NCI-H128 (cell line): ENCODE data around the gene HTD2.
"Not testable (repeated sequence)": the region's sequence is repeated elsewhere in the genome, so short reads cannot be mapped to it uniquely, and the experiment has no call there.

Experiments used
- DNase-seq: peaks from one replicate; lab custom pipeline; 2025; ENCODE audit not compliant: unreplicated experiment; lab: John Stamatoyannopoulos, UW

The HTD2 gene

DNA sequence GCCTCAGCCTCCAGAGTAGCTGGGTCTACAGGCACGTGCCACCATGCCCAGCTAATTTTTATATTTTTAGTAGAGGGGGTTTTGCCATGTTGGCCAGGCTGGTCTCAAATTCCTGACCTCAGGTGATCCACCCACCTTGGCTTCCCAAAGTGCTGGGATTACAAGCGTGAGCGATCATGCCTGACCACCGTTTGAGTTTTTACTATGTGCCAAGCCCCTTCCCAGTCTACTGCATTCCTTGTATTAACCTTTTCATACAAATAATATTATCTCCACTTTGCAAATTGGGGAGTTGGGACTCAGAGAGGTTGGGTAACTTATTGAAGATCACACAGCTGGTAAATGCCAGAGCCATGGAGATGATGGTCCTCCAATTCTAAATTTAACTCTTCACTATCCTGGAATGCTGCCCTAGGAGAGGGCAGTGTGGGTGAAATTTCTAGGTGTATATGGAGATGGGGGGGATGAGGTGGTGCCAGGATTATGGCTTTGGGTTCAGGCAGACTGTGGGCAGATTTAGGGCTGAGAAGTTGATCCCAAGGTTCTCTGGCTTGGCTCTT, 25.4 kb downstream of the HTD2 start:
- DNase-seq = no peak

DNA sequence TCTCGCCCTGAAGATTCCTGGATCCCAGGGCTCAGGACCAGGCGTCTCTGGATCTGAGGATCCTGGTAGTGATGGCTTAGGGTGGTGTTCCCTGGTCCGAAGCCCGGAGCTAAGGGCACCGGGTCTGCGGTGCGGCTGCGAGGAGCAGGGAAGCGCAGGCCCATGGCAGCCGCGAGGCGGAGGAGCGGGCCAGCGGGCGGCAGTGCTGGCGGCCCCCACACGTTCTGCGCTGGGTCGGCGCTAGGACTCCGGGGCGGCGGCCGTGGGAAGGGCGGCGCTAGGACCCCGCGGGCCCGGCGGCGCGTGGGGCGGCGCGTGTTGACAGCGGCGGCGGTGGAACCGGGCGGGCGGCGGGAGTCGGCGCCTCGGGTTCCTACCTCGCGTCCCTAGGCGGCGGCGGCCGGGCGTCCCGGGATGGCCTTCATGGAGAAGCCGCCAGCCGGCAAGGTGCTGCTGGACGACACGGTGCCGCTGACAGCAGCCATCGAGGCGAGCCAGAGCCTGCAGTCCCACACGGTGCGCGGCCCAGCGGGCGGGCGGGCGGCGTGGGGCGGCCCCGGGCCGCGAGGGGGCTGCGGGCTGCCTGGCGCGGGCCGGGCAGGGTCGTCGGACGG, 26.4 kb downstream of the HTD2 start, which contains the start of gene PXK:
TSS of gene PXK (plus strand) at position 318 of the 614 bp plus-strand sequence. CDS start at position 415, 97 bp downstream.
- DNase-seq = no peak

DNA sequence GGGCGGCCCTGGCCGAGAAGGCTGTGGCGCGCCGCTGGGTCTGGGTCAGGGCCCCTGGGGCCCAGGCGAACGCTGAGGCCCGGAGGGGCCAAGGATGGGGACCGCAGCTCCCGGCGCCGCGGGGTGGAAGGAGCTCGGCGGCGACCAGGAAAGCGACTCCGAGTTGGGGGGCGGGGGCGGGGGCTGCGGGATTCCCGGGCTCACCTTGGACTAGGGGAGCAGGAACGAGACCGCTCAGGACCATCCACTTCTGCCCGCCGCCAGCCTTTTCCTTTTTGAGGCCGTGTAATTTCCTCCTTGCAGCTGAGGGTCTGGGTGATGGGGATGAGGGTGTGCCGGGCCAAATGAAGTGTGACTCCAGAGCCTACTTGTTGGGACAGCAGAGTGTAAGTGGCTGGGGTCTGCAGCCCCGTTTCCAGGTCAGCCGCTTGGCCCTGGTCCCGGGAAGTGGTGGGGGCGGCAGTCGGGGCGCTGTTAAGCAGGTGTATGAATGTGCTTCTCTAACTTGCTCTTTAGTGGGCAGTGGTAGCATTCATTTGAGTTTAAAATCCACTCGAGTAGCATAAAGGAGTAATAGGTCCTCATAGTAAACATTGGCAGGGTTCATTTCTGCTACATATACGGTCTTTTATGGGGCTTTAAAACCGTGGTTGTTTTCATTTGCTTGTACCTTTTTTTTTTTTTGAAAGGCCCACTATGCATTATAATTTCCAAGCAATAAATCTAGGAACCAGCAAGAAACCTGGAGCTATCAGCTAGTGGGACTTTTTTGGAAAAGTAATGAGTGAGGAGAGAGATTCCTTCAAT, 27.1 kb downstream of the HTD2 start:
- no peak for DNase-seq

DNA sequence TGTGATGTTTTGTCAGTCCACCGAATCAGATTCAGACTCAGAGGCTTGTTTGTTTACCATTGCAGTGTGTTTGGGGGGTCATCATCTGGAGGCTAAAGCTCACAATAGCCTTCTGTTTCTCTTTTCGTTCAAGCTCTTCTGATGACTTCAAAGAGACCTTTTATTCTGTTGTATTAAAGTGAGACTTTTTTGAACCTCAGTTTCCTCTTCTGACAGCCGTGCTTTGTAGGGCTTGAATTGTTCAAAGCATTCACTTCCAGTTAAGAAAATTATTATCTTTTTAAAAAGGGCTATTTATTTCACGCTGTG, 27.6 kb downstream of the HTD2 start:
- DNase-seq = no peak

DNA sequence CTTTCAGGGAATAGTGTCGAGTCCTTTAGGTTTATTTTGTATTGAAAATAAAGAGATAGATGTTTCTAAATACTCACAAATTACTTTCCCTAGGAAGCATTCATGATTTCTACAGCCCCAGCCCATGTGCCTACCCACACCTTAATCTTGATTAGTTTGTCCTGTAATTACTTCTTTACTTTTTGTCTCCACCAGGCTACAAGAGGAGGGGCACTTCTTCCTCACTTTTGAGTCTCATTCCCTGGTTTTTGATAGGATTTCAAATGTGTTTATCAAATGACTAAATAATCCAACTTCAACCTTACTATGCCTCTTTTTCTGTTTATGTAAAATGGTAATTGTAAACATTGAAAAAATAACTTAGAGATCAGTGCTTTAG, 28.2 kb downstream of the HTD2 start:
- no peak for DNase-seq

DNA sequence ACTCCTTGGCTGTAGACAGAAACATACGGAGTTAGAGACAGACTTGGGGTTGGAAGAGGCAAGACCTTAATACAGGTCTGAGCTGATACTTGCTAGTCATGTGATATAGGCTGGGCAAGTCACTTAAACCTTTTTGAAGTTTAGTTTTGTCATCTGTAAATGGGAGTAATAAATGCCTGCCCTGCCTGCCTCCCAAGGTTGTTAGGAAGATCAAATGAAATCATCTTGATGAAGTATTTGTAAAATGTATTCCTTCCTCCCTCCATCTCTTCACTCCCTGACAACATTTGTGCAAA, 29.3 kb downstream of the HTD2 start:
- no peak for DNase-seq

DNA sequence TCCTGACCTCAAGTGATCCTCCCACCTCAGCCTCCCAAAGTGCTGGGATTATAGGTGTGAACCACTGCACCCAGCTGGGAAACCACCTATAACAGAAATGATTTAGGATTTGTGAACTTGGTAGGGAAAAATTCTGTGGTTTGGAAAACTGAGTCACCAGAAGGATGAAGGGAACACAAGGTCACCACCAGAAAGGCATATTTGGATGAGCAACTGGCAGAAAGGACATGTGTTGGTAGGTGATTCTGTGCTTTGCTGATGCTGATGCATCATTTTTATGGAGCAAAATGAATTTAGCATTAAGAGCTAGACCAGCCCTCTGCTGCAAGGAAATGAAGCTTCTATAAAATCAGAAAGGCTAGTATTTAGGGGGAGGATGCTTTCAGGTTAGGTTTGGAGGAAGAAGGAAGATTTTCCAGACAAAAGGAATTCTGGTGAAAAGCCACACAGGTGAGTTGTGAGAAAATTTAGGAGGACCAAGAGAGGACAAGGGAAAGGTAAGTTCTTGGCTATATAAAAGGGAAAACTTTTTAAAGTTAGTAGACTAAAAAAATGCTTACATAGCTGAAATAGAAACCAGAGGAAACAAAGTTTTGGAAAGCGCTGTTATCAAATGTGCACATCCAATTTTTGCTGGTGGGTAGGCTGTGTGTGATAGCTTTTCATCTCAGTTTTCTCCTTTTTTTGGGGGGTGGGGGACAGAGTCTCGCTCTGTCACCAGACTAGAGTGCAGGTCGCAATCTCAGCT, 30.0 kb downstream of the HTD2 start:
- no peak for DNase-seq

DNA sequence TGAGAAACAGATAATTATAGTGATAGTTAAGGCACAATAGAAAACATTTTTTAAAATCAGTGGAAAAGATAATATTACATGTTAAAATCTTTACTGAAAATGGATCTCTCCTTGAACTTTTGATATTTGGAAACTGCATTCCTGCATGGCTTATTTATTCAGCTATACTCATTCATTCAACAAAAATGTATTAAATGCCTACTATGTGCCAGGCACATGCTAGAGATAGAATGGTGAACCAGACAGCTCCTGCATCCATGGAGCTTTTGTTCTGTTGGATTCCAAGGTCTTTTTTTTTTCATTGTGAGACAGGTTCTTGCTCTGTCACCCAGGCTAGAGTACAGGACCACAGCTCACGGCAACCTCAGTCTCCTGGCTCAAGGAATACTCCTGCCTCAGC, 30.9 kb downstream of the HTD2 start:
- no peak for DNase-seq

DNA sequence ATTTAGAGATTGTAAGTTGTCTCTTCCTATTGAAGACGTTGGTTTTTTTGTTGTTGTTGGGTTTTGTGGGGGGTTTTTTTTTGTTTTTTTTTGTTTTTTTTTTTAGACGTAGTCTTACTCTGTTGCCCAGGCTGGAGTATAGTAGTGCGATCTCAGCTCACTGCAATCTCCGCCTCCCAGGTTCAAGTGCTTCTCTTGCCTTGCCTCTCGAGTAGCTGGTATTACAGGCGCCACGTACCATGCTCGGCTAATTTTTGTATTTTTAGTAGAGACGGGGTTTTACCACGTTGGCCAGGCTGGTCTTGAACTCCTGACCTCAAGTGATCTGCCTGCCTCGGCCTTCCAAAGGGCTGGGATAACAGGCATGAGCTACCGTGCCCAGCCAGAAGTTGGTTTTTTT, 32.8 kb downstream of the HTD2 start:
- not testable (repeated sequence) for DNase-seq

DNA sequence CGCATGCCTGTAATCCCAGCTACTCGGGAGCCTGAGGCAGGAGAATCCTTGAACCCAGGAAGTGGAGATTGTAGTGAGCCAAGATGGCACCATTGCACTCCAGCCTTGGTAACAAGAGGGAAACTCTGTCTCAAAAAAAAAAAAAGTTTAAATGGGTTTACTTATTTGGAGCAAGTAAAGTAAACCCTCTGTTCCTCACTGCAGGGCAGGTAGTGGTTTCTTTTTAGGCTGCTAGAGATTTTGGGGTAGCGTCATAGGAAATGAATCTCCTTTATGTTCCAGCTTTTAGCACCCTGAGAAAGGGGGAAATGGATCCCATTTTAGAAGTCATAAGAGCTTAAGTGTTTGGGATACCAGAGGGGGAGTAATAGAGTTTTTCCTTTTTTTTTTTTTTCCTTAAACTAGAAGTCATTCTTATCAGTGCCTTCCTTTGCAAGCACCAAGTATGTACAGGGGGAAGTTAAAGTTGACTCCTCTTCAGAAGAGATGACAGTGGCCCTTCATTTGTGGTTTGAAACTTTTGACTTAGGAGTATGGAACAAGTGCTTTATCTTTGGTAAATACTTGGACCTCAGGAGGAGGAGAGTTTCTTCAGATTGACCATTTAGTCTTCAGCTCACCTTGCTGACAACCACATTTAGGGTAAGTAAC, 34.4 kb downstream of the HTD2 start:
- no peak for DNase-seq

DNA sequence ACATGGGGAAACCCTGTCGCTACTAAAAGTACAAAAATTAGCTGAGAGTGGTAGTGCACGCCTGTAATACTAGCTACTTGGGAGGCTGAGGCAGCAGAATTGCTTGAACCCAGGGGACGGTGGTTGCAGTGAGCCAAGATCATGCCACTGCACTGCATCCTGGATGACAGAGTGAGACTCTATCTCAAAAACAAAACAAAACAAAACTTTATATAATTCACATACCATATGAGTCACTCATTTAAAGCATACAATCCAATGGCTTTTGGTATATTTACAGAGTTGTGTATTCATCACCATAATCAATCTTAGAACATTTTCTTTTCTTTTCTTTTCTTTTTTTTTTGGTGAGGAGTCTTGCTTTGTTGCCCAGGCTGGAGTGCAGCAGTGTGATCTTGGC, 35.1 kb downstream of the HTD2 start:
- DNase-seq = no peak

DNA sequence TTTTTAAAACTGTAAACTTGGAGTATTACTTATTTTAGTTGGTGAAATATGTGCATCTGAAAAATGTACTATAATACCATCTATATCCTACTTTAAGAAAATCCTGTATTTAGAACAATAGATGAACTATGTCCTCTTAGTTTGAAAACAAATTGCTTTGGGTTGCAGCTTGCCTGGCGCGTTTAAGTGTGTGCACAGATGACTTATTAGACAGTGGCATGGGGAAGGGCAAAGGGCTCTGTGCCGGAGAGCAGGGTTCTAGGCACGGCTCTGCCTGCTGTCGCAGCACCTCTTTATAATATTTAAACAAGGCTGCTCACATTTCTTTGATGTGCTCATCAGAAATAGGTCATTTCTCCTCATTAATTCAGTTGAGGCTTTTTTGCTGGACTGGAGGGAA, 36.4 kb downstream of the HTD2 start:
- DNase-seq = no peak

DNA sequence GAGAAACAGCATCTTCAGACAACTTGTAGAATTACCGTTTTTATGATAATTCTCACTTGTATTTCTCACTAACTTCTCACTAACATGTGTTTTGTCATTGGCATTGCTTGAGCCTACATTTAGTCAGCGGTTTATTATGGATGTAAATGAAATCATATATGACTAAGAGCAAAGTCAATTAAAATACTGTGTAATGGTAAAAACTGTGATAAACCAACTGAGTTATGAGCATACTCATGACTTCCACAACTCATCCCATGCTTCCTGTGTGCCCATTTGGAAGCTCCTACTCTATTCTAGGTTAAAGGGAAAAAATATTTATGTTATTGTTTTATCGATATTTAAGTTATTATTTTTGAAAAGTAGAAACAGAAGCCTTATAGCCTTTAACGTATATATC, 39.1 kb downstream of the HTD2 start:
- DNase-seq = no peak

DNA sequence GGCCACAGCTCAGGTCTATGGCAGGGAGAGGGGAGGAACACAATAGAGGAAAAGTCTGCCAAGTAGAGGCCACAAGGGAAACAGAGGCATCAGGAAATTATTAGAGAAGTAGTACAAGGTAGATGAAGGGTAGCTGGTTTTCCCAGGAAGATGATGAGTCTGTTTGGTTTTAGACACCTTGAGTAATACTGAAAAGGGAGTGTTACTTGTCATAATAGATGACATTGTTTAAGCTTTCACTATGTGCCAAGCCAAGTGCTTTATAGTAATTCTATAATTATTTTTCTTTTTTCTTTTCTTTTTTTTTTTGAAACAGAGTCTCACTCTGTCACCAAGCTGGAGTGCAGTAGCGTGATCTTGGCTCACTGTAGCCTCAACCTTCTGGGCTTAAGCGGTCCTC, 40.0 kb downstream of the HTD2 start:
- DNase-seq = no peak

DNA sequence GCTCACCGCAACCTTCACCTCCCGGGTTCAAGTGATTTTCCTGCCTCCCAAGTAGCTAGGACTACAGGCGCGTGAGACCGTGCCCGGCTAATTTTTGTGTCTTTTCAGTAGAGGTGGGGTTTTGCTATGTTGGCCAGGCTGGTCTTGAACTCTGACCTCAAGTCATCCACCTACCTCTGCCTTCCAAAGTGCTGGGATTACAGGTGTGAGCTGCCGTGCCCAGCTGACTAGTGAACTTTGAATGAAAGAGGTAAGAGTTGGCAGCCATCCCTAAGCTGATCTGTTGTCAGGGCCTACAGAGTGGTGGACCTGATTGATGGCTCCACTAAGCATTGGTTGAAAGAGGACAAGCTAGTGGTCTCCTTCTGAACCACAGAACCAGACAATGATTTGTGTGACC, 41.7 kb downstream of the HTD2 start:
- DNase-seq = no peak

DNA sequence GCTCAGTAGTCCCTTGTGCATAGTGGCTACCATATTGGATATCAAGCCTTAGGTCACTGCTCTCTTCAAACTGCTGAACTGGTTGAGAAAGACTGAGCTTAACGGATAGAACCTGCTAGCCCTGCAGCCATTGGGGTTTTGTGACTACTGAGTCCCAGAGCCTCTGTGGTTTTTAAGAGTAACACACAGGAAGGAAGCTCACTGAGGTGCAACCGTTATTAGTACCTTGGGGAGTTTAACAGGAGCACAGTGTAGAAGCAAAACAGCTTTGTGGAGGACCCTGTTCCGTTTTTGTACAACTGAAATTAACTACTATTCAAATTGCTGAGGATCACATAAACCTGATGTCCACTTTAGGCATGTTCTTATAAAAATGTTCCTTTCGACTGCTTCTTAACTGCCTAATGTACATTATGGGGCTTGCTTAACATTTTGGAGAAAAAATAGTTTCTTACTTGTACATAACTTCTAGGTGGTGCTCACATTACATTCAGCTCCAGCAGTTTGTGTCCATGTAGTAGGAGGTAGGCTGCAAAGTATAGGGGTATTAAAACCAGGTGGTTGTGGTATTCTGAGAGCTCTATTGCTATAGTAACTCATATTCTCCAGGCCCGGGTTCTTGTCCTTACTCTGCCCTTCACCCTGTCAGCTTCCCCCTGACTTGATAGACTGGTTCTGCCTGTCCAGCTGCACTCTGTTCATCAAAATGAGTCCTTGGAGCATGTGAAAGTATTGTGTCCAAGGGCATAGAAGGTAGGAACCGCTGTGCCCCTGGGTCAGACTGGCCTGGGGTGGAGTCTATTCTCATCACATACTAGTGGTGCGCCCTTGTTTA, 43.7 kb downstream of the HTD2 start:
- no peak for DNase-seq

DNA sequence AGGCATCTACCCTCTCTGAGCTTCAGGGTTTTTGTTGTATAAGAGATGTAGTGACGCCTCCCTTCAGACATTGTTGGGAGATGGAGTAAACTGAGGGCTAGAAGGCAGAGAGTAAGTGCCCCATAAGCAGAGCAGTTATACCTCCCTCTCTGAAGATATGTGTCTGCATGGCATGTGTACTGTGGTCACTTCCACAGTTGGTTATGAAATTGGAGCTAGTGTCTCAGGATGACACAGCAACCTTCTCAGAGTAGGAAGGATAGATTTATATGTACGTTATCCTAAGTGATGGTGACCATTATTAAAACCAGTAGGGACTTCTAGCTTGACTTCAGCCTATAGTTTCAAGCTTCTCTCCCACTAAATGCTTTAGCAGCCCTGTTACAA, 44.3 kb downstream of the HTD2 start:
- no peak for DNase-seq

DNA sequence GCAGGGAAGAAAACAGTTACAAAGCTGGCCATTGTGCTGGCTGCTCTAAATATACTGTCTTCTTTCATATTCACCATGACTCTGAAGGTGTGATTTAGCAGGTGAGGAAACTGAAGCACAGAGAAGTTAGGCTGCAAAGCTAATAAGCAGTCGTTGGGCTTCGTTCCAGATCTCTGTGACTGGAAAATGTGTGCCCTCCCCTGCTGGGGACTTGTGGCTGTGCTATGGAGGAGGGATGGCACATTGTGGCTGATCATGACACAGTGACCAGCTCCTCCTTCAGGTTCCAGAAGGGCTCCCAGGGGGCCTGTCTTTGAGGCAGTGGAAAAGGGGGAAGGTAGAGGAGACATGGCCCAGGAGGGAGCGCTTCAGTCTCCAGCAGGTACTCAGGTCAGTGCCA, 45.6 kb downstream of the HTD2 start:
- no peak for DNase-seq

DNA sequence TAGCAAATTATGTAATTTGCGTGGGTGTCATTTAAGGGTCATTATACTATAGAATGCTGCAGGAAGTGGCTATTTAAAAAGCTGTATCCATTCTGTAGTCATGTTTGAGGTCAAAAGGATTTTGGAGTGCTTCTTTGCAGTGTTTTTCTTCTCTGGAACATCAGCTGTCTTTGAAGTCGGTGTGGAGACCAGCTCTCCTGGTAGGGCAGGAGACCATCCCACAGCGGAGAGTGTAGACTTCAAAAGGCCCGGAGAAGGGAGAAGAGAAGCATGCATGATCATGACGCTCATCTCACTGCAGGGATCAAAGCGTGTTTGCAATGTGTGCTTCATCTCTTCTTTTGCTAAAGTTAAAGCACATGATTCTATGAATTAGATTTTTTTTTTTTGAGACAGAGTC, 46.3 kb downstream of the HTD2 start:
- DNase-seq = no peak

DNA sequence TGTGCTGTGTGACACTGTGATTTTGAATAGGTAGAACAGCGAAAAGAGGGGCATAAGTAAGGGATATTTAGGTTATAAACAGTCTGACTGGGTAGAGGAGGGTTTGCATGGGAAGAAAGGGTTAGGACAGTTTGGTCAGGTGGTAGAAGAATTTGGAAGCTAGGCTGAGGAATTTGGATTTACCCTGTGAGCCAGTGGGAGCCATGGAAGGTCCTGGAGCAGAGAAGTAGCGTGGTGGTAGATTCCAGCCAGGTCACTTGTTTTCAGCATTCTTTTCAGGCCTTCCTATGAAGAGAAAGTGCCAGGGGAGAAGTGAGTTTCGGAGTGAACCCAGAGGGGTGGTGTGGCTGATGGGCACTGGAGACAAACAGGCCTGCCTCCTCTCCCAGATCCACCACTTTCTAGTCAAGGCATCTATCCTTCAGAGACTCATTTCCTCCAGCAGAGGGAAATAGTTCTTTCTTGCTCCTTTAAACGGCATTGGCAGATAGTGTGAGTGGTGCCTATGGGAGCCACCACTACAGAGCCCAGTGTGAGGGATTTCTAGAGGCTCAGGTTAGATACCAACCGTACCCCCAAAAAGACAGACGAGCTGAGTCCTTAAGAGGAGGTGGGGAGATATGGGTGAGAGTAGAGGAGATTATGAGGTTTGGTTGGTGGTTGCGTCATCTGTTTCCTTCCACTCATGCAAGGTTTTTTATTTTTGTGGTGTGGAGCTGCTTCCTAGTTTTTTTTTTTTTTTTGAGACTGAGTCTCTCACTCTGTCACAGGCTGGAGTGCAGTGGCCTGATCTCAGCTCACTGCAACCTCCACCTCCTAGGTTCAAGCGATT, 47.6 kb downstream of the HTD2 start:
- DNase-seq = no peak
